Stimulated activated naive CD8-positive, alpha-beta T cell treated with anti-CD3 and anti-CD28 coated beads, Interleukin-15, Interleukin-2, amounts not matched to agents 100 U/mL and 50 U/mL, for 24 hours (primary cell): ENCODE measurements around the gene HOXC6.

Source experiments
- ATAC-seq: fragments of 150-1000 bp; cut with Tn5 transposase; one replicate; pipeline ENCODE4 v1.10.0; 2021
- DNase-seq: peaks from one replicate; pipeline ENCODE4 v3.0.0; 2021

HOXC6 gene

GRCh38 chr12:54016051-54016450 is 12.2 kb upstream of the HOXC6 start:
- DNase-seq: no peak
- ATAC-seq: no peak

- no peak for DNase-seq
- ATAC-seq: no peak
Observed at GRCh38 chr12:54016478-54016964, 11.7 kb upstream of the HOXC6 start.

GRCh38 chr12:54017027-54017788 is 11.0 kb upstream of the HOXC6 start:
- peak; percentile 36 for ATAC-seq

GRCh38 chr12:54017878-54018467 is 10.3 kb upstream of the HOXC6 start:
- peak; percentile 77 for DNase-seq

More at GRCh38 chr12:54017027-54017788, 11.0 kb upstream of the HOXC6 start:
- DNase-seq: no peak

GRCh38 chr12:54018468-54018984 is 9.7 kb upstream of the HOXC6 start:
- ATAC-seq: no peak
- DNase-seq: no peak

More at GRCh38 chr12:54017878-54018467, 10.3 kb upstream of the HOXC6 start:
- ATAC-seq: peak; percentile 78

- no peak for ATAC-seq
- no peak for DNase-seq
Observed at GRCh38 chr12:54019091-54019811, 9.0 kb upstream of the HOXC6 start.

- no peak for ATAC-seq
Observed at GRCh38 chr12:54019924-54020590, 8.2 kb upstream of the HOXC6 start.

GRCh38 chr12:54020591-54021405 is 7.4 kb upstream of the HOXC6 start:
- no peak for ATAC-seq
- no peak for DNase-seq

More at GRCh38 chr12:54019924-54020590, 8.2 kb upstream of the HOXC6 start:
- no peak for DNase-seq

GRCh38 chr12:54021432-54022013 is 6.7 kb upstream of the HOXC6 start:
- no peak for DNase-seq
- ATAC-seq: no peak

GRCh38 chr12:54022960-54023884 is 5.0 kb upstream of the HOXC6 start:
- ATAC-seq (no peak), DNase-seq (no peak)

- DNase-seq: no peak
- no peak for ATAC-seq
Observed at GRCh38 chr12:54024127-54024526, 4.1 kb upstream of the HOXC6 start.

GRCh38 chr12:54024581-54025305 is 3.5 kb upstream of the HOXC6 start:
- DNase-seq (no peak), ATAC-seq (no peak)

- ATAC-seq (no peak), DNase-seq (no peak)
Observed at GRCh38 chr12:54025499-54026405, 2.5 kb upstream of the HOXC6 start.

- ATAC-seq: no peak
Observed at GRCh38 chr12:54026640-54027441, 1.4 kb upstream of the HOXC6 start.

GRCh38 chr12:54027442-54027786 is 826 bp upstream of the HOXC6 start:
- ATAC-seq (no peak), DNase-seq (no peak)

More at GRCh38 chr12:54026640-54027441, 1.4 kb upstream of the HOXC6 start:
- no peak for DNase-seq

- DNase-seq: no peak
- no peak for ATAC-seq
Observed at GRCh38 chr12:54029529-54030441, 1.5 kb downstream of the HOXC6 start.
